Activated CD8-positive, alpha-beta memory T cell treated with anti-CD3 and anti-CD28 coated beads, Interleukin-2, amount 50 U/mL, for 1 hour (primary cell): Measurements from ENCODE around the gene SLITRK4.

Experiments
- DNase-seq: peaks from one replicate; pipeline ENCODE4 v3.0.0-alpha.2; 2020; ENCODE audit errors: extremely low read depth

The SLITRK4 gene

GRCh38 chrX:143635915-143636314, at the start of gene SLITRK4:
SLITRK4 (minus strand) TSS chrX:143636101; CDS start chrX:143631108, 4,993 bp downstream.
- DNase-seq: no peak

- no peak for DNase-seq
Observed at GRCh38 chrX:143683486-143683885, 47.6 kb upstream of the SLITRK4 start.

GRCh38 chrX:143674926-143675325, 39.0 kb upstream of the SLITRK4 start:
- no peak for DNase-seq

- no peak for DNase-seq
Observed at GRCh38 chrX:143669395-143669794, 33.5 kb upstream of the SLITRK4 start.

GRCh38 chrX:143664302-143664701, 28.4 kb upstream of the SLITRK4 start:
- DNase-seq: no peak

GRCh38 chrX:143663755-143664154, 27.9 kb upstream of the SLITRK4 start:
- no peak for DNase-seq

- no peak for DNase-seq
Observed at GRCh38 chrX:143661286-143661685, 25.4 kb upstream of the SLITRK4 start.

GRCh38 chrX:143648705-143649104, 12.8 kb upstream of the SLITRK4 start:
- no peak for DNase-seq

- DNase-seq: no peak
Observed at GRCh38 chrX:143642426-143642825, 6.5 kb upstream of the SLITRK4 start.

- DNase-seq: no peak
Observed at GRCh38 chrX:143636831-143637230, 930 bp upstream of the SLITRK4 start.

GRCh38 chrX:143634663-143635455, 1.0 kb downstream of the SLITRK4 start:
- no peak for DNase-seq

GRCh38 chrX:143634309-143634662, 1.6 kb downstream of the SLITRK4 start:
- no peak for DNase-seq

GRCh38 chrX:143633461-143634308, 2.2 kb downstream of the SLITRK4 start:
- DNase-seq: no peak

GRCh38 chrX:143632625-143633410, 3.1 kb downstream of the SLITRK4 start:
- DNase-seq: no peak

- DNase-seq: no peak
Observed at GRCh38 chrX:143623657-143624056, 12.2 kb downstream of the SLITRK4 start.

- DNase-seq: no peak
Observed at GRCh38 chrX:143621276-143621675, 14.6 kb downstream of the SLITRK4 start.

- DNase-seq: no peak
Observed at GRCh38 chrX:143615851-143616250, 20.1 kb downstream of the SLITRK4 start.

GRCh38 chrX:143601809-143602208, 34.1 kb downstream of the SLITRK4 start:
- no peak for DNase-seq

GRCh38 chrX:143581240-143581639, 54.7 kb downstream of the SLITRK4 start:
- DNase-seq: no peak

- no peak for DNase-seq
Observed at GRCh38 chrX:143580266-143580665, 55.6 kb downstream of the SLITRK4 start.
